ENCODE measurements around the gene TBC1D22A.

DNA sequence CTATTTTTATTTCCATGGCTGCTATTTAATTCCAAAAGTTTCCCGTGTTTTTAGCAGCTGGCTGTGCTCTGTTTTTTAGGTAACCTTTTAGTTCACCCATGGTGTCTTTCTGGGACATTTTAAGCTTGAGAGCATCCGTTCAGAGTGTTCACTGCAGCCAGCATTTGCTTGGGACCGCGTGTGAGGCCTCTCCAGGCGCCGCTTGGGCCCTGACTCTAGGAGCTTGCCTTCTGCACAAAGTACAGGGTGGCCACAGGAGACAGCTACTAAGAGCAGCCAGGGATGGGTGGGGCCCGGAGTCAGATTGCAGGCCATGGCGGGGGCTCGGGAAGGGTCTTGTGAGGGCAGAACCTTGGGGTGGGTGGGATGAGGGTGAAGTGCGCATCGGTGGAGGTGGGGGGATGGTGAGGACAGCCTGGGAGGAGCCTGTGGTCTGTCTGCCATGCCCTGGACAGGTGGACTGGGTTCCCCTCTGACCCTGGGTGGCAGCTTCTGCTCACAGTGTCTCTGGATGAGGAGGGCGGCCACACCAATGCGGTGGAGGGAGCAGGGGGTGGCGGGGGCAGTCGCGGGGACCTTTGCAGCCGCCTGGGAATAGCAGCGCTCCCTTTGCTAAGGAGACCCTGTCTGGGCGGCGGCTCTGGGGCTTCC, 288.1 kb downstream of the TBC1D22A start:
- TF ChIP-seq, protein P1, sequence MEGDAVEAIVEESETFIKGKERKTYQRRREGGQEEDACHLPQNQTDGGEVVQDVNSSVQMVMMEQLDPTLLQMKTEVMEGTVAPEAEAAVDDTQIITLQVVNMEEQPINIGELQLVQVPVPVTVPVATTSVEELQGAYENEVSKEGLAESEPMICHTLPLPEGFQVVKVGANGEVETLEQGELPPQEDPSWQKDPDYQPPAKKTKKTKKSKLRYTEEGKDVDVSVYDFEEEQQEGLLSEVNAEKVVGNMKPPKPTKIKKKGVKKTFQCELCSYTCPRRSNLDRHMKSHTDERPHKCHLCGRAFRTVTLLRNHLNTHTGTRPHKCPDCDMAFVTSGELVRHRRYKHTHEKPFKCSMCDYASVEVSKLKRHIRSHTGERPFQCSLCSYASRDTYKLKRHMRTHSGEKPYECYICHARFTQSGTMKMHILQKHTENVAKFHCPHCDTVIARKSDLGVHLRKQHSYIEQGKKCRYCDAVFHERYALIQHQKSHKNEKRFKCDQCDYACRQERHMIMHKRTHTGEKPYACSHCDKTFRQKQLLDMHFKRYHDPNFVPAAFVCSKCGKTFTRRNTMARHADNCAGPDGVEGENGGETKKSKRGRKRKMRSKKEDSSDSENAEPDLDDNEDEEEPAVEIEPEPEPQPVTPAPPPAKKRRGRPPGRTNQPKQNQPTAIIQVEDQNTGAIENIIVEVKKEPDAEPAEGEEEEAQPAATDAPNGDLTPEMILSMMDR (IDR thresholded peaks at IDR 0.05): no peak
- TF ChIP-seq EZH2 (IDR thresholded peaks at IDR 0.05): no peak

Measured in neural progenitor cell (in vitro differentiated cells).